Stimulated activated CD8-positive, alpha-beta memory T cell treated with anti-CD3 and anti-CD28 coated beads, Interleukin-7, amount 100 ng/mL, for 24 hours (primary cell): ENCODE results near the gene OR6B1.
"Not testable (repeated sequence)": the region's sequence is repeated elsewhere in the genome, so short reads cannot be mapped to it uniquely, and the experiment has no call there.

Experiments
- DNase-seq: peaks from one replicate; pipeline ENCODE4 v3.0.0-alpha.2; 2020; ENCODE audit warnings: low read depth

The OR6B1 gene

GRCh38 chr7:144006029-144006691 lies 6.0 kb downstream of the OR6B1 start:
- no peak for DNase-seq

- DNase-seq: no peak
Measured at GRCh38 chr7:144006692-144007042, 6.5 kb downstream of the OR6B1 start.

- no peak for DNase-seq
Measured at GRCh38 chr7:144009361-144009760, 9.2 kb downstream of the OR6B1 start.

- DNase-seq: not testable (repeated sequence)
Measured at GRCh38 chr7:144010061-144010460, 9.9 kb downstream of the OR6B1 start.

GRCh38 chr7:144010821-144011220 lies 10.7 kb downstream of the OR6B1 start:
- not testable (repeated sequence) for DNase-seq

- DNase-seq: no peak
Measured at GRCh38 chr7:144011458-144012230, 11.5 kb downstream of the OR6B1 start.

GRCh38 chr7:144018065-144018464 lies 17.9 kb downstream of the OR6B1 start:
- DNase-seq: no peak

GRCh38 chr7:144019457-144019856 lies 19.3 kb downstream of the OR6B1 start:
- DNase-seq: no peak

GRCh38 chr7:144020340-144020739 lies 20.2 kb downstream of the OR6B1 start:
- no peak for DNase-seq

GRCh38 chr7:144022169-144022568 lies 22.0 kb downstream of the OR6B1 start:
- DNase-seq: no peak

- DNase-seq: no peak
Measured at GRCh38 chr7:144023171-144023827, 23.2 kb downstream of the OR6B1 start.

GRCh38 chr7:144024213-144024612 lies 24.1 kb downstream of the OR6B1 start:
- no peak for DNase-seq

- DNase-seq: no peak
Measured at GRCh38 chr7:144026203-144026883, 26.2 kb downstream of the OR6B1 start.

GRCh38 chr7:144027070-144027469 lies 26.9 kb downstream of the OR6B1 start:
- no peak for DNase-seq

- no peak for DNase-seq
Measured at GRCh38 chr7:144027974-144028373, 27.9 kb downstream of the OR6B1 start.

- no peak for DNase-seq
Measured at GRCh38 chr7:144028547-144028946, 28.4 kb downstream of the OR6B1 start.

- DNase-seq: no peak
Measured at GRCh38 chr7:144032516-144032915, 32.4 kb downstream of the OR6B1 start.

- no peak for DNase-seq
Measured at GRCh38 chr7:144032985-144033709, 33.0 kb downstream of the OR6B1 start.

GRCh38 chr7:144035385-144035784 lies 35.3 kb downstream of the OR6B1 start:
- no peak for DNase-seq

GRCh38 chr7:144036302-144036885 lies 36.3 kb downstream of the OR6B1 start:
- DNase-seq: no peak

- no peak for DNase-seq
Measured at GRCh38 chr7:144037414-144038035, 37.4 kb downstream of the OR6B1 start.
